Skeletal muscle tissue (tissue), 4 donors: ENCODE data around the gene ATP6V1A. TPM values are rescaled to one million over a fixed set of nuclear protein-coding genes. Genes with fewer than 3 reads are reported as not detected.
A peak's percentile ranks its signal among the peaks of the same experiment; 100 is the strongest.

ENCODE experiments used
- H3K27ac ChIP-seq: one replicate; pipeline ENCODE4 v1.7.0; 2013; ENCODE audit warnings: mild to moderate bottlenecking, low read depth, low read length, inconsistent platforms
- H3K27me3 ChIP-seq, 3 donors: one replicate each; pipeline ENCODE4 v1.7.0; 2013; ENCODE audit warnings: low read length in 3 of 3; ENCODE audit not compliant: control insufficient read depth in 3 of 3, insufficient read depth in 3 of 3
- H3K36me3 ChIP-seq, 3 donors: one replicate each; pipeline ENCODE4 v1.7.0; 2013; ENCODE audit warnings: low read length in 3 of 3; ENCODE audit not compliant: control insufficient read depth in 3 of 3, insufficient read depth in 3 of 3
- H3K4me1 ChIP-seq, 3 donors: one replicate each; pipeline ENCODE4 v1.7.0; 2013; ENCODE audit warnings: low read length in 3 of 3, mild to moderate bottlenecking in 3 of 3; ENCODE audit not compliant: control insufficient read depth in 3 of 3, insufficient read depth in 3 of 3
- H3K4me3 ChIP-seq, 3 donors: one replicate each; pipeline ENCODE4 v1.7.0; 2013; ENCODE audit warnings: low read length in 3 of 3
- H3K9ac ChIP-seq, 3 donors: one replicate each; pipeline ENCODE4 v1.7.0; 2013; ENCODE audit warnings: low read length in 3 of 3, mild to moderate bottlenecking in 3 of 3, moderate library complexity in 2 of 3, low read depth in 1 of 3
- H3K9me3 ChIP-seq, 3 donors: one replicate each; pipeline ENCODE4 v1.7.0; 2013; ENCODE audit warnings: low read length in 3 of 3; ENCODE audit not compliant: control insufficient read depth in 3 of 3
- total RNA-seq: library from RNA; depleted of rRNA; stranded (reverse); fragments of >200 nt; gene quantifications from one replicate; pipeline ENCODE4 v1.2.3, GENCODE V29; 2014
- donor health status: Osteomylitis.

Gene ATP6V1A
- total RNA-seq, 1 donor from 2014 or later: 37.6 TPM

- Histone ChIP-seq H3K27me3 (no peaks in the 10 kb centered on the region), H3K36me3 (peaks cover 9 to 36% (median 27%) of the 10 kb centered on the region in 3 donors), H3K27ac (no peak overlapping the region), H3K4me1 (no peaks in the 10 kb centered on the region), H3K9ac (no peak overlapping the region), H3K9me3 (no peaks in the 10 kb centered on the region), H3K4me3 (no peak overlapping the region)
These were observed 27.1 kb upstream of the ATP6V1A start for GRCh38 chr3:113719758-113720157.

GRCh38 chr3:113721636-113722035 lies 25.2 kb upstream of the ATP6V1A start:
- H3K9ac ChIP-seq: no peak overlapping the region
- H3K4me1 ChIP-seq: peaks cover 0 to under 1% (median 0%) of the 10 kb centered on the region in 3 donors
- no peak overlapping the region for H3K4me3 ChIP-seq
- H3K36me3 ChIP-seq: peaks cover 9 to 36% (median 27%) of the 10 kb centered on the region in 3 donors
- H3K27me3 ChIP-seq: no peaks in the 10 kb centered on the region
- H3K9me3 ChIP-seq: no peaks in the 10 kb centered on the region
- no peak overlapping the region for H3K27ac ChIP-seq

- no peaks in the 10 kb centered on the region for H3K36me3 ChIP-seq
- H3K4me3 ChIP-seq: no peak overlapping the region
- H3K9me3 ChIP-seq: no peaks in the 10 kb centered on the region
These were observed 18.2 kb upstream of the ATP6V1A start for GRCh38 chr3:113728661-113729060.

GRCh38 chr3:113730550-113730949 lies 16.3 kb upstream of the ATP6V1A start:
- no peaks in the 10 kb centered on the region for H3K36me3 ChIP-seq
- no peak overlapping the region for H3K4me3 ChIP-seq
- H3K9ac ChIP-seq: no peak overlapping the region
- no peaks in the 10 kb centered on the region for H3K9me3 ChIP-seq
- peaks cover 9 to 18% (median 10%) of the 10 kb centered on the region in 3 donors for H3K4me1 ChIP-seq
- no peak overlapping the region for H3K27ac ChIP-seq
- no peaks in the 10 kb centered on the region for H3K27me3 ChIP-seq

More at GRCh38 chr3:113728661-113729060, 18.2 kb upstream of the ATP6V1A start:
- no peak overlapping the region for H3K9ac ChIP-seq
- no peaks in the 10 kb centered on the region for H3K27me3 ChIP-seq
- H3K27ac ChIP-seq: no peak overlapping the region
- peaks cover 7 to 15% (median 7%) of the 10 kb centered on the region in 3 donors for H3K4me1 ChIP-seq

- no peaks in the 10 kb centered on the region for H3K36me3 ChIP-seq
- H3K4me1 ChIP-seq: peaks cover 17 to 23% (median 18%) of the 10 kb centered on the region in 3 donors
- no peak overlapping the region for H3K4me3 ChIP-seq
- no peak overlapping the region for H3K9ac ChIP-seq
- no peaks in the 10 kb centered on the region for H3K27me3 ChIP-seq
- H3K27ac ChIP-seq: no peak overlapping the region
- H3K9me3 ChIP-seq: no peaks in the 10 kb centered on the region
These were observed 15.1 kb upstream of the ATP6V1A start for GRCh38 chr3:113731694-113732093.

- peak overlapping the region in 1 of 3 donors; percentile 4 for H3K4me3 ChIP-seq
These were observed 10.2 kb upstream of the ATP6V1A start for GRCh38 chr3:113736548-113737089.

GRCh38 chr3:113741086-113741485 lies 5.7 kb upstream of the ATP6V1A start:
- no peaks in the 10 kb centered on the region for H3K36me3 ChIP-seq
- no peaks in the 10 kb centered on the region for H3K9me3 ChIP-seq
- peak overlapping the region; percentile 32 for H3K27ac ChIP-seq
- peak overlapping the region in 1 of 3 donors; percentile 1 for H3K4me3 ChIP-seq
- H3K9ac ChIP-seq: peak overlapping the region in 1 of 3 donors; percentile 27
- H3K27me3 ChIP-seq: no peaks in the 10 kb centered on the region
- H3K4me1 ChIP-seq: peaks cover 36 to 49% (median 47%) of the 10 kb centered on the region in 3 donors

More at GRCh38 chr3:113736548-113737089, 10.2 kb upstream of the ATP6V1A start:
- H3K9me3 ChIP-seq: no peaks in the 10 kb centered on the region
- H3K4me1 ChIP-seq: peaks cover 34 to 42% (median 38%) of the 10 kb centered on the region in 3 donors
- H3K36me3 ChIP-seq: no peaks in the 10 kb centered on the region
- H3K9ac ChIP-seq: peak overlapping the region in 2 of 3 donors; percentile 10 to 15
- H3K27ac ChIP-seq: peak overlapping the region; percentile 2
- H3K27me3 ChIP-seq: no peaks in the 10 kb centered on the region

- peak overlapping the region; percentile 32 for H3K27ac ChIP-seq
- H3K4me1 ChIP-seq: peaks cover 31 to 48% (median 42%) of the 10 kb centered on the region in 3 donors
- H3K27me3 ChIP-seq: no peaks in the 10 kb centered on the region
- H3K9ac ChIP-seq: peak overlapping the region in 1 of 3 donors; percentile 27
- H3K4me3 ChIP-seq: no peak overlapping the region
- no peaks in the 10 kb centered on the region for H3K9me3 ChIP-seq
- H3K36me3 ChIP-seq: no peaks in the 10 kb centered on the region
These were observed 5.2 kb upstream of the ATP6V1A start for GRCh38 chr3:113741620-113742019.

GRCh38 chr3:113743006-113743630 lies 3.7 kb upstream of the ATP6V1A start:
- H3K9me3 ChIP-seq: no peaks in the 10 kb centered on the region
- H3K27me3 ChIP-seq: no peaks in the 10 kb centered on the region
- peak overlapping the region in 2 of 3 donors; percentile 95 to 99 for H3K4me3 ChIP-seq
- H3K27ac ChIP-seq: peak overlapping the region; percentile 100
- peaks cover 30 to 47% (median 43%) of the 10 kb centered on the region in 3 donors for H3K4me1 ChIP-seq
- no peaks in the 10 kb centered on the region for H3K36me3 ChIP-seq
- H3K9ac ChIP-seq: peak overlapping the region; percentile 6 to 98 (median 37)
